H1 (cell line): ENCODE data around the gene FGF14. TPM values are rescaled to one million over a fixed set of nuclear protein-coding genes. Genes with fewer than 3 reads are reported as not detected.

ENCODE experiments used
- CTCF ChIA-PET: fragments of 300-600 bp; sonication (Branson Sonifier 250); formaldehyde crosslinking; loops from one replicate; lab custom pipeline; 2021; ENCODE audit not compliant: partially characterized antibody; lab: Charles Lee
- POLR2A ChIA-PET: fragments of 300-600 bp; sonication (Branson Sonifier 250); formaldehyde crosslinking; loops from one replicate; lab custom pipeline; 2021; ENCODE audit warnings: inconsistent platforms; ENCODE audit not compliant: partially characterized antibody; lab: Charles Lee
- DNase-seq, 2 experiments: peaks; one replicate each; pipeline versions ENCODE4 v3.0.0 to v3.0.0-alpha.2; 2010 to 2022; ENCODE audit warnings: low spot score in 2 of 2, low read depth in 1 of 2, mixed read lengths in 1 of 2
- FAIRE-seq: peaks from 2 replicates; lab custom pipeline; 2011; peaks lifted over from hg19 to GRCh38; lab: Jason Lieb, UNC
- H2AFZ ChIP-seq: 2 replicates; pipeline ENCODE4 v1.8.1; 2012; ENCODE audit warnings: low read length, inconsistent platforms
- H2AK5ac ChIP-seq: 2 replicates; pipeline ENCODE4 v1.6.1; 2013; ENCODE audit warnings: low read depth, low read length
- H2BK120ac ChIP-seq: replicated peaks from 2 replicates; pipeline ENCODE3; 2013; ENCODE audit warnings: low read depth, low read length, inconsistent platforms
- H2BK12ac ChIP-seq: 2 replicates; pipeline ENCODE4 v1.6.1; 2013; ENCODE audit warnings: low read depth, low read length
- H2BK15ac ChIP-seq: 2 replicates; pipeline ENCODE4 v1.6.1; 2013; ENCODE audit warnings: low read length
- H2BK20ac ChIP-seq: 2 replicates; pipeline ENCODE4 v1.6.1; 2013; ENCODE audit warnings: low read length
- H2BK5ac ChIP-seq: 2 replicates; pipeline ENCODE4 v1.6.1; 2013; ENCODE audit warnings: low read depth, low read length
- H3K14ac ChIP-seq: 2 replicates; pipeline ENCODE4 v1.6.1; 2013; ENCODE audit warnings: inconsistent platforms; ENCODE audit not compliant: insufficient read length
- H3K18ac ChIP-seq: 2 replicates; pipeline ENCODE4 v1.6.1; 2013; ENCODE audit warnings: low read length; ENCODE audit errors: extremely low read depth
- H3K23ac ChIP-seq: 2 replicates; pipeline ENCODE4 v1.6.1; 2013; ENCODE audit warnings: inconsistent platforms; ENCODE audit not compliant: insufficient read length
- H3K23me2 ChIP-seq: 2 replicates; pipeline ENCODE4 v1.6.1; 2013; ENCODE audit warnings: low read depth, low read length
- H3K27ac ChIP-seq: 2 replicates; pipeline ENCODE4 v1.6.1; 2011; ENCODE audit warnings: low read depth, low read length, inconsistent platforms
- H3K27me3 ChIP-seq, 4 experiments: replicated peaks in 1 of 4; 1 replicate in 1 of 4; 2 replicates in 3 of 4; pipeline versions ENCODE4 v1.6.1 to v1.8.1; 2011 to 2013; ENCODE audit warnings: low read length in 3 of 4, mild to moderate bottlenecking in 3 of 4, inconsistent platforms in 2 of 4, mixed read lengths in 2 of 4, moderate library complexity in 1 of 4; ENCODE audit not compliant: control insufficient read depth in 3 of 4, insufficient read depth in 3 of 4; ENCODE audit errors: extremely low read depth in 1 of 4
- H3K36me3 ChIP-seq, 4 experiments: 2 replicates each; pipeline versions ENCODE4 v1.6.1 to v1.8.1; 2011 to 2013; ENCODE audit warnings: mild to moderate bottlenecking in 4 of 4, low read length in 3 of 4, moderate library complexity in 2 of 4, control low read depth in 1 of 4, inconsistent platforms in 1 of 4; ENCODE audit not compliant: insufficient read depth in 4 of 4, control insufficient read depth in 2 of 4
- H3K4ac ChIP-seq: replicated peaks from 2 replicates; pipeline ENCODE3; 2013; ENCODE audit warnings: low read length, low read depth, mixed read lengths, inconsistent platforms; ENCODE audit not compliant: insufficient read length
- H3K4me1 ChIP-seq, 4 experiments: replicated peaks in 1 of 4; 1 replicate in 1 of 4; 2 replicates in 3 of 4; pipeline versions ENCODE4 v1.6.1 to v1.8.1; 2011 to 2013; ENCODE audit warnings: low read length in 3 of 4, inconsistent platforms in 2 of 4, mixed read lengths in 1 of 4; ENCODE audit not compliant: insufficient read depth in 4 of 4, control insufficient read depth in 3 of 4
- H3K4me2 ChIP-seq, 2 experiments: 2 replicates each; pipeline versions ENCODE4 v1.6.1 to v1.8.1; 2011 to 2013; ENCODE audit warnings: low read depth in 2 of 2, low read length in 2 of 2, control low read depth in 1 of 2, inconsistent platforms in 1 of 2, mild to moderate bottlenecking in 1 of 2; ENCODE audit not compliant: insufficient read depth in 1 of 2
- H3K4me3 ChIP-seq, 4 experiments: fragments of 200-600, 300-600 bp in 1 of 4; sonication (generic), shearing (Covaris generic), sonication (Bioruptor Twin) in 1 of 4; 2 replicates each; pipeline versions ENCODE4 v1.5.1 to v1.8.1; 2011 to 2016; ENCODE audit warnings: low read length in 4 of 4, low read depth in 3 of 4, control low read depth in 2 of 4, inconsistent platforms in 2 of 4, mild to moderate bottlenecking in 2 of 4, mixed read lengths in 1 of 4, moderate library complexity in 1 of 4; ENCODE audit not compliant: insufficient read depth in 2 of 4; ENCODE audit errors: extremely low read depth in 1 of 4
- H3K56ac ChIP-seq: replicated peaks from 2 replicates; pipeline ENCODE3; 2013; ENCODE audit warnings: low read depth, mild to moderate bottlenecking, mixed read lengths, low read length, inconsistent platforms; ENCODE audit not compliant: insufficient read length
- H3K79me1 ChIP-seq: 2 replicates; pipeline ENCODE4 v1.6.1; 2013; ENCODE audit warnings: low read depth, low read length, control low read depth
- H3K79me2 ChIP-seq, 2 experiments: 2 replicates each; pipeline versions ENCODE4 v1.6.1 to v1.8.1; 2012 to 2013; ENCODE audit warnings: low read length in 2 of 2, mild to moderate bottlenecking in 2 of 2, inconsistent platforms in 1 of 2; ENCODE audit not compliant: insufficient read depth in 2 of 2, control insufficient read depth in 1 of 2
- H3K9ac ChIP-seq, 4 experiments: replicated peaks in 1 of 4; 1 replicate in 1 of 4; 2 replicates in 3 of 4; pipeline versions ENCODE4 v1.6.1 to v1.8.1; 2011 to 2013; ENCODE audit warnings: low read depth in 3 of 4, low read length in 3 of 4, control low read depth in 2 of 4, mild to moderate bottlenecking in 2 of 4, moderate library complexity in 2 of 4, inconsistent platforms in 1 of 4; ENCODE audit errors: extremely low read depth in 1 of 4
- H3K9me3 ChIP-seq, 2 experiments: 2 replicates each; pipeline versions ENCODE4 v1.6.1 to v1.8.1; 2012 to 2013; ENCODE audit warnings: mild to moderate bottlenecking in 2 of 2, moderate library complexity in 2 of 2, control low read depth in 1 of 2, inconsistent platforms in 1 of 2, low read depth in 1 of 2, low read length in 1 of 2, mixed read lengths in 1 of 2; ENCODE audit not compliant: insufficient read depth in 2 of 2
- H4K20me1 ChIP-seq, 2 experiments: replicated peaks in 1 of 2; 2 replicates each; pipeline versions ENCODE3 to v1.8.1; 2011 to 2013; ENCODE audit warnings: inconsistent platforms in 2 of 2, low read length in 2 of 2, mild to moderate bottlenecking in 1 of 2; ENCODE audit not compliant: insufficient read depth in 2 of 2, control insufficient read depth in 1 of 2
- H4K5ac ChIP-seq: 2 replicates; pipeline ENCODE4 v1.6.1; 2013; ENCODE audit warnings: low read length, low read depth, mixed read lengths, inconsistent platforms; ENCODE audit not compliant: insufficient read length
- H4K8ac ChIP-seq: 2 replicates; pipeline ENCODE4 v1.8.0; 2013; ENCODE audit warnings: mild to moderate bottlenecking, moderate library complexity, low read length, inconsistent platforms; ENCODE audit not compliant: insufficient read depth; ENCODE audit errors: extremely low read depth
- H4K91ac ChIP-seq: replicated peaks from 2 replicates; pipeline ENCODE3; 2013; ENCODE audit warnings: low read length, mixed read lengths, inconsistent platforms; ENCODE audit not compliant: insufficient read length
- CTBP2 ChIP-seq: IDR thresholded peaks from 2 replicates; pipeline ENCODE4 v1.7.0; 2011; ENCODE audit warnings: borderline replicate concordance, mild to moderate bottlenecking, moderate library complexity, mixed read lengths, low read length; ENCODE audit not compliant: insufficient read depth, insufficient read length
- EP300 ChIP-seq, 2 experiments: IDR thresholded peaks; 1 replicate in 1 of 2; 2 replicates in 1 of 2; pipeline ENCODE4 v1.6.1; 2011 to 2012; ENCODE audit warnings: low read depth in 2 of 2, low read length in 2 of 2, mild to moderate bottlenecking in 2 of 2, borderline replicate concordance in 1 of 2, inconsistent platforms in 1 of 2, moderate library complexity in 1 of 2
- GABPA ChIP-seq: IDR thresholded peaks from 2 replicates; pipeline ENCODE4 v1.6.1; 2011; ENCODE audit warnings: mild to moderate bottlenecking, low read length, moderate library complexity, borderline replicate concordance; ENCODE audit not compliant: insufficient read depth
- GTF2F1 ChIP-seq: IDR thresholded peaks from 2 replicates; pipeline ENCODE4 v1.6.1; 2012; ENCODE audit warnings: low read depth, low read length, improper control_type of control experiment, borderline replicate concordance
- ZNF274 ChIP-seq: IDR thresholded peaks from 2 replicates; pipeline ENCODE4 v1.7.0; 2012; ENCODE audit warnings: low read length, borderline replicate concordance; ENCODE audit errors: extremely low read depth
- WGBS, 2 experiments: shearing (Covaris generic) in 1 of 2; methylation state at CpG; one replicate each; pipeline versions ENCODE4 v1.1.6 to v1.1.7; 2013 to 2015; ENCODE audit warnings: low lambda C conversion rate in 2 of 2, mixed read lengths in 2 of 2, inconsistent platforms in 1 of 2, low coverage in 1 of 2, missing lambda C conversion rate in 1 of 2; ENCODE audit not compliant: insufficient replicate concordance in 2 of 2, insufficient coverage in 1 of 2, insufficient read length in 1 of 2; ENCODE audit errors: extremely low coverage in 1 of 2, missing lambda C conversion rate in 1 of 2; 5-methylcytosine and 5-hydroxymethylcytosine counted together
- polyA plus RNA-seq, 7 experiments: library from polyadenylated mRNA; depleted of rRNA in 3 of 7; stranded (reverse) in 5 of 7; unstranded in 2 of 7; fragments of >200 nt in 5 of 7; fragments of 200-250 nt in 2 of 7; gene quantifications; 1 replicate in 5 of 7; 2 replicates in 1 of 7; 4 replicates in 1 of 7; pipeline versions ENCODE4 v1.2.1 to v1.2.3, GENCODE V29; 2011 to 2013; ENCODE audit warnings: missing spikeins in 2 of 7, mixed read lengths in 2 of 7
- total RNA-seq: library from RNA; stranded (reverse); fragmentation: NEBNext Ultra II Directional; extraction: Animal tissue kit (Norgen Biotek cat#: 25700); gene quantifications from 2 replicates; pipeline ENCODE4 v1.2.1, GENCODE V29; 2021

The FGF14 gene
- total and polyA plus RNA-seq, 2 of the 8 experiments (the other 6 are each of a cell fraction or from before 2014, with no cell fraction given), result 0.05 to 0.58 TPM

DNA sequence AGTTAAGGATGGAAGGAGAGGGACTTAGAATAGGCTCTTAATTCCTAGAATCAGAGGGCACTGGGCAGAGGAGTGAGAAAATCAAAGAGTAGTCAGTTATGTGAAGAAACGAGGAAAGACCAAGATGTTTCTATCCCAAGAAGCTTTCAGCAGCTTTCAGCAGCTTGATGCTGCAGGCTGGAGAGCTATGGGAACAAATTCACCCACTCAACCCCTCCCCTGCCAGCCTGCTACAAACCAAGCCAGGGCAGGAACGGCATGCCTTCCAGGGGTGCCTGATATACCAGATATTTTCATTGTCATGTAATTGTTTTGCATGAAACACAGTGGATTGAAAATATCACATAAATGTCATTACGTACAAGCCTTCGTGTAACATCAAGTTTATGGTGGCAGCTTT, 262.2 kb downstream of the FGF14 start:
- no peak overlapping the region for H4K5ac ChIP-seq
- H3K79me1 ChIP-seq, result no peaks in the 10 kb centered on the region
- H3K23ac ChIP-seq, result no peak overlapping the region
- ChIA-PET CTCF (interaction anchor here (0.5 to 1.6 kb wide), 5 partner anchors 18 to 318 kb away, joined by 3 to 5 read pairs (median 4); no protein-coding TSS in a partner anchor), POLR2A (interaction anchor here (0.7 kb wide), 1 partner anchor 328 kb away, joined by 3 read pairs; no protein-coding TSS in a partner anchor)
- no peaks in the 10 kb centered on the region for H3K79me2 ChIP-seq
- TF ChIP-seq GABPA (no peak), CTBP2 (no peak), ZNF274 (no peak), GTF2F1 (no peak), EP300 (IDR thresholded peaks at IDR 0.05; ENCODE audit: borderline replicate concordance in 1 of 2, low read depth in 2 of 2, low read length in 2 of 2) (no peak)
- no peak for FAIRE-seq
- H3K4me2 ChIP-seq, result no peak overlapping the region
- H3K4ac ChIP-seq, result no peak overlapping the region
- no peak overlapping the region for H3K18ac ChIP-seq
- H4K8ac ChIP-seq, result no peak overlapping the region
- no peaks in the 10 kb centered on the region for H3K36me3 ChIP-seq
- H3K56ac ChIP-seq, result no peak overlapping the region
- H3K9me3 ChIP-seq, result no peaks in the 10 kb centered on the region
- H3K4me1 ChIP-seq, result no peaks in the 10 kb centered on the region
- no peak overlapping the region for H2BK15ac ChIP-seq
- H2BK5ac ChIP-seq, result no peak overlapping the region
- H2BK12ac ChIP-seq, result no peak overlapping the region
- no peak overlapping the region for H4K91ac ChIP-seq
- H3K23me2 ChIP-seq, result no peaks in the 10 kb centered on the region
- no peak overlapping the region for H2AK5ac ChIP-seq
- H2BK120ac ChIP-seq, result no peak overlapping the region
- H3K4me3 ChIP-seq, result no peak overlapping the region
- no peaks in the 10 kb centered on the region for H4K20me1 ChIP-seq
- no peak overlapping the region for H2BK20ac ChIP-seq
- no peak for DNase-seq
- H3K9ac ChIP-seq, result no peak overlapping the region
- WGBS, 2 experiments, result 84% methylated on average over 4 of the region's 4 CpGs; no CpG with 5 or more reads in 1 of the 2 experiments
- H3K27me3 ChIP-seq, result no peaks in the 10 kb centered on the region
- H2AFZ ChIP-seq, result no peak overlapping the region
- H3K14ac ChIP-seq, result no peak overlapping the region
- H3K27ac ChIP-seq, result no peak overlapping the region
